ENCODE measurements around the gene TRPC5OS. TPM values are rescaled to one million over a fixed set of nuclear protein-coding genes. Genes with fewer than 3 reads are reported as not detected.

The TRPC5OS gene
- total RNA-seq, 1 donor from 2014 or later = not detected

DNA sequence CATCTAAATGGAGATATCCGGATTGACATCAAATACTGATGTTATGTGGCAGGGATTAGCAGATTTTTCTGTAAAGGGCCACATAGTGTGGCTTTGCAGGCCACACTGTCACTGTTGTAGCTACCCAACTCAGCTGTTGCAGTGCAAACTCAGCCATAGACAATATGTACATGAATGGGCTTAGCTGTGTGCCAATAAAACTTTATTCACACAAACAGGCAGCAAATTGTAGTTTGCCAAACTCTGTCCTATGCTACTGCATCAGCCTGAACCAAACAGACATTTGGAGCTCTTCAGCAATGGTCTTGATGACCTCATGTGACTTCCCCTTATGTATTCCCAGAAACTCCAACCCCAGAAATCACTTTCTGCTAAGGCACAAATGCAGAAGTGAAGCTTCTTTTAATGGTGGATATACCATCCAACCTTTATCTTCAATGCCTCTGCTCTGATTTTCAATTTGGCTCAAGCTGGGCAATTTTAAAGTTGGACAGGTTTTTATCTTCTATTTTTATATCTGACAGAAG lies 18.4 kb upstream of the TRPC5OS start:
- no peak for DNase-seq (ENCODE audit: extremely low spot score in 2 of 2)
- no peaks in the 10 kb centered on the region for H3K4me1 ChIP-seq
- no peak overlapping the region for H3K4me3 ChIP-seq
- no peaks in the 10 kb centered on the region for H3K9me3 ChIP-seq
- TF ChIP-seq POLR2AphosphoS5 (IDR thresholded peaks at IDR 0.05; ENCODE audit: insufficient read depth in 1 of 2, low read depth in 1 of 2) (no peak), POLR2A (IDR thresholded peaks at IDR 0.05) (no peak), CTCF (IDR thresholded peaks at IDR 0.05) (no peak)
- H3K36me3 ChIP-seq = no peaks in the 10 kb centered on the region
- H3K27ac ChIP-seq = no peak overlapping the region
- intact Hi-C loops (cut with DNase I) = no loop called here
- H3K27me3 ChIP-seq = no peaks in the 10 kb centered on the region

GRCh38 chrX:111861605-111862004 lies 14.4 kb upstream of the TRPC5OS start:
- Histone ChIP-seq H3K4me1 (no peaks in the 10 kb centered on the region), H3K36me3 (no peaks in the 10 kb centered on the region), H3K27me3 (no peaks in the 10 kb centered on the region), H3K4me3 (no peak overlapping the region), H3K9me3 (no peaks in the 10 kb centered on the region), H3K27ac (no peak overlapping the region)
- intact Hi-C loops (cut with DNase I) = no loop called here
- DNase-seq (ENCODE audit: extremely low spot score in 2 of 2) = no peak
- no peak for TF ChIP-seq CTCF (IDR thresholded peaks at IDR 0.05)
- TF ChIP-seq POLR2A (IDR thresholded peaks at IDR 0.05) = no peak
- no peak for TF ChIP-seq POLR2AphosphoS5 (IDR thresholded peaks at IDR 0.05; ENCODE audit: insufficient read depth in 1 of 2, low read depth in 1 of 2)

GRCh38 chrX:111867236-111867635 lies 8.7 kb upstream of the TRPC5OS start:
- Histone ChIP-seq H3K27ac (no peak overlapping the region), H3K4me3 (no peak overlapping the region), H3K9me3 (no peaks in the 10 kb centered on the region), H3K4me1 (no peaks in the 10 kb centered on the region), H3K27me3 (no peaks in the 10 kb centered on the region), H3K36me3 (no peaks in the 10 kb centered on the region)
- TF ChIP-seq POLR2A (IDR thresholded peaks at IDR 0.05) = no peak
- no peak for TF ChIP-seq CTCF (IDR thresholded peaks at IDR 0.05)
- no peak for TF ChIP-seq POLR2AphosphoS5 (IDR thresholded peaks at IDR 0.05; ENCODE audit: insufficient read depth in 1 of 2, low read depth in 1 of 2)
- intact Hi-C loops (cut with DNase I) = no loop called here
- no peak for DNase-seq (ENCODE audit: extremely low spot score in 2 of 2)

DNA sequence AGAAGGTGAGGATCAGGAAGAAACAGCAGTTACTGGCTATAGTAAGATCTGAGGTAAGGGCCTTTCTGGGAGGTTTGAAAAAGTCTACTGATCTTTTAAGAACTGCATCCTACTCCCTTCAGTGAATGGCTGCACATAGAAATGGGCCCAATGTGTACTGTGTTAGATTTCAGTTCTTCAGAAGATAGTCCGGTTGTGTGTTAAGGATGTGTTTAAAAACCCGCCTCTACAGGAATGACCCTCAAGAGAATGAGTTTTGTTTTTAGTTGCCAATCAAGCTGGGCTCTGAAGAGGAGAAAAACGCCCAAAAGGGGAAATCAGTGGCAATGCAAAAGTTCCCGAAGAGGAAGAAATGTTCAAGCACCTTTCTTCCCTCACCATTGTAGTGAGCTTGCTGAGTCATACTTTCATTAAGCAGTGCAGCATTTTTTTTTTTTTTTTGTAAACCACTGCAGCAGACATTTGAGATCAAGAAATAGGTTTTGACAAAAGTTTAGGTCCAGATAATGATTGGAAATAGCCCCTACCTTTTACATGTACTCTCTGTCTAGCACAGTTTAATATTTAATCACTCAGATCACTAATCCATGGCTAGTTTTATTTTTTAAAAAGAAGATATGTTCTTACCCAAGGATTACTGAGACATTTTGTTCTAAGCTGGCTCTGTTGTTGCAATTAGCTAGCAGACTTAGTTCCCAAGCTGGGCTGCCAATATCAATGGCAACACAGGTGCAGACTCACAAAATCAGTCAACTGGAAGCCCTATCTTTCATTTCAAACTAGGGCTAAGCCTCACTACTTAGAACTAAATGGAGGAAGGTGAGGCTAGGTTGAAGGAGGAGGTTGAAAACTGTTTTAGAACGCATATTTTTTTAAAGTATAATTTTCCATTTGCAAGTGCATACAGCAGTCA lies 7.0 kb upstream of the TRPC5OS start:
- no peak for DNase-seq (ENCODE audit: extremely low spot score in 2 of 2)
- TF ChIP-seq CTCF (IDR thresholded peaks at IDR 0.05) = no peak
- TF ChIP-seq POLR2A (IDR thresholded peaks at IDR 0.05) = no peak
- no peak for TF ChIP-seq POLR2AphosphoS5 (IDR thresholded peaks at IDR 0.05; ENCODE audit: insufficient read depth in 1 of 2, low read depth in 1 of 2)
- intact Hi-C loops (cut with DNase I) = no loop called here
- H3K9me3 ChIP-seq = no peaks in the 10 kb centered on the region
- H3K27me3 ChIP-seq = no peaks in the 10 kb centered on the region
- no peak overlapping the region for H3K27ac ChIP-seq
- no peak overlapping the region for H3K4me3 ChIP-seq
- no peaks in the 10 kb centered on the region for H3K36me3 ChIP-seq
- H3K4me1 ChIP-seq = no peaks in the 10 kb centered on the region

DNA sequence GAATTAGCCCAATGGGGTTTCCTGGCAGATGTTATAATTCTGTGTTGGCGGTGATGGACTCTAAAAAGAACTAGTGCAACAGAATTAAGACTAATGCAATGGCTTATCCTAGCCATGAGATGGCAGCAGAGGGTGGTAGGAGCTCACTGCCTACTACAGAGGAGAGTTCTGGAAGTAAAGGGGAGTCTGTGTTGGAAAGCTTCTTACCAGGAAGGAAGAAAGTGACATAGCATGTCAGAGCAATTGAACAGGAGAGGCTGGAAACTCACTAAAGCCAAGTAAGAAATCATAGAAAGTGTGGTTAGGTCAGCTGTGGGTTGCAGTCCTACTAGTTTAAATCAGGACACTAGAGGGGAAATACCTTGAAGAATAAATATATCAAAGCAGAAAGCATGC lies 6.3 kb upstream of the TRPC5OS start:
- no peaks in the 10 kb centered on the region for H3K36me3 ChIP-seq
- H3K9me3 ChIP-seq = no peaks in the 10 kb centered on the region
- TF ChIP-seq CTCF (IDR thresholded peaks at IDR 0.05) = peak; percentile 9 to 52 (median 32)
- TF ChIP-seq POLR2AphosphoS5 (IDR thresholded peaks at IDR 0.05; ENCODE audit: insufficient read depth in 1 of 2, low read depth in 1 of 2) = no peak
- no peak for TF ChIP-seq POLR2A (IDR thresholded peaks at IDR 0.05)
- DNase-seq (ENCODE audit: extremely low spot score in 2 of 2) = no peak
- H3K4me3 ChIP-seq = no peak overlapping the region
- intact Hi-C loops (cut with DNase I) = no loop called here
- H3K4me1 ChIP-seq = no peaks in the 10 kb centered on the region
- H3K27ac ChIP-seq = no peak overlapping the region
- H3K27me3 ChIP-seq = no peaks in the 10 kb centered on the region

All from vagina (tissue), 2 donors.